ENCODE measurements around the gene LARGE2. TPM values are rescaled to one million over a fixed set of nuclear protein-coding genes. Genes with fewer than 3 reads are reported as not detected.

The LARGE2 gene
- total RNA-seq, 4 donors from 2014 or later, result not detected

- TF ChIP-seq, protein P1, sequence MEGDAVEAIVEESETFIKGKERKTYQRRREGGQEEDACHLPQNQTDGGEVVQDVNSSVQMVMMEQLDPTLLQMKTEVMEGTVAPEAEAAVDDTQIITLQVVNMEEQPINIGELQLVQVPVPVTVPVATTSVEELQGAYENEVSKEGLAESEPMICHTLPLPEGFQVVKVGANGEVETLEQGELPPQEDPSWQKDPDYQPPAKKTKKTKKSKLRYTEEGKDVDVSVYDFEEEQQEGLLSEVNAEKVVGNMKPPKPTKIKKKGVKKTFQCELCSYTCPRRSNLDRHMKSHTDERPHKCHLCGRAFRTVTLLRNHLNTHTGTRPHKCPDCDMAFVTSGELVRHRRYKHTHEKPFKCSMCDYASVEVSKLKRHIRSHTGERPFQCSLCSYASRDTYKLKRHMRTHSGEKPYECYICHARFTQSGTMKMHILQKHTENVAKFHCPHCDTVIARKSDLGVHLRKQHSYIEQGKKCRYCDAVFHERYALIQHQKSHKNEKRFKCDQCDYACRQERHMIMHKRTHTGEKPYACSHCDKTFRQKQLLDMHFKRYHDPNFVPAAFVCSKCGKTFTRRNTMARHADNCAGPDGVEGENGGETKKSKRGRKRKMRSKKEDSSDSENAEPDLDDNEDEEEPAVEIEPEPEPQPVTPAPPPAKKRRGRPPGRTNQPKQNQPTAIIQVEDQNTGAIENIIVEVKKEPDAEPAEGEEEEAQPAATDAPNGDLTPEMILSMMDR (IDR thresholded peaks at IDR 0.05 in 4 of 5, conservative IDR thresholded peaks at IDR 0.05 in 1 of 5), result no peak
- TF ChIP-seq POLR2A (IDR thresholded peaks at IDR 0.05), result no peak
- in situ Hi-C loops (cut with MboI; ENCODE audit: low sequenced_read_pairs in 4 of 4), result no loop called here
- Histone ChIP-seq H3K9me3 (no peaks in the 10 kb centered on the region), H3K4me1 (no peaks in the 10 kb centered on the region), H3K27me3 (no peaks in the 10 kb centered on the region), H3K36me3 (peaks cover 0 to 29% of the 10 kb centered on the region in 2 donors), H3K4me3 (no peak within 1 kb of the TSS), H3K27ac (no peak within 1 kb of the TSS)
- ATAC-seq (peak in 1 of 2 donors; percentile 15), DNase-seq (no peak)
- intact Hi-C loops (cut with DNase I; ENCODE audit: low total_unique reads), result no loop called here
Observed at GRCh38 chr11:45906965-45907611, 15.4 kb upstream of the LARGE2 start, which contains the start of gene FREY1. FREY1 (minus strand) TSS chr11:45907271; CDS start chr11:45907245, 26 bp downstream.

DNA sequence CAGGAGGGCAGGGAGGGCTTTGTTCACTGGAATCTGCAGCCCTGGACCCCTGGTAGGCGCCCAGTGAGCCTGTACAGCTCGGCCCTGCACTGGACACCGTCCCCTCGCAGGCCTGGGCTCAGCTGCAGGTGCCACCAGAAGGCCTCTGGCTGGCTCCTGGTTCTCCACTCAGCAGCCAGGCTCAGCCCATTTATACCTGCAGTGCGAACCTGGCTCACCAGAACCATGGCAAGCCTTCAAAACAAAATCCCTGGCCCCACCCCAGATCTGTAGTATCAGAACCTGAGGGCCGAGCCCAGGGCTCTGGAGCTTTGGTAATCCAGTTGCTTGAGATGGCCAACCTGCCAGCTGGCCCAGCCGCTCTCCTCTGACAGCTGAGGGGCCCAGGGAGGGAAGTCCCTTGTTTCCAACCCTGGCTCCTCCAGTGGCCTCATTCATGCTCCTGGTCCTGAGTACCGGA is 14.5 kb upstream of the LARGE2 start:
- in situ Hi-C loops (cut with MboI; ENCODE audit: low sequenced_read_pairs in 4 of 4), result no loop called here
- DNase-seq (no peak), ATAC-seq (no peak)
- Histone ChIP-seq H3K9me3 (no peaks in the 10 kb centered on the region), H3K4me1 (no peaks in the 10 kb centered on the region), H3K36me3 (peaks cover 0 to 37% of the 10 kb centered on the region in 2 donors), H3K27ac (no peak overlapping the region), H3K27me3 (no peaks in the 10 kb centered on the region), H3K4me3 (no peak overlapping the region)
- TF ChIP-seq, protein P1 (IDR thresholded peaks at IDR 0.05 in 4 of 5, conservative IDR thresholded peaks at IDR 0.05 in 1 of 5), result no peak
- no peak for TF ChIP-seq POLR2A (IDR thresholded peaks at IDR 0.05)
- intact Hi-C loops (cut with DNase I; ENCODE audit: low total_unique reads), result no loop called here

DNA sequence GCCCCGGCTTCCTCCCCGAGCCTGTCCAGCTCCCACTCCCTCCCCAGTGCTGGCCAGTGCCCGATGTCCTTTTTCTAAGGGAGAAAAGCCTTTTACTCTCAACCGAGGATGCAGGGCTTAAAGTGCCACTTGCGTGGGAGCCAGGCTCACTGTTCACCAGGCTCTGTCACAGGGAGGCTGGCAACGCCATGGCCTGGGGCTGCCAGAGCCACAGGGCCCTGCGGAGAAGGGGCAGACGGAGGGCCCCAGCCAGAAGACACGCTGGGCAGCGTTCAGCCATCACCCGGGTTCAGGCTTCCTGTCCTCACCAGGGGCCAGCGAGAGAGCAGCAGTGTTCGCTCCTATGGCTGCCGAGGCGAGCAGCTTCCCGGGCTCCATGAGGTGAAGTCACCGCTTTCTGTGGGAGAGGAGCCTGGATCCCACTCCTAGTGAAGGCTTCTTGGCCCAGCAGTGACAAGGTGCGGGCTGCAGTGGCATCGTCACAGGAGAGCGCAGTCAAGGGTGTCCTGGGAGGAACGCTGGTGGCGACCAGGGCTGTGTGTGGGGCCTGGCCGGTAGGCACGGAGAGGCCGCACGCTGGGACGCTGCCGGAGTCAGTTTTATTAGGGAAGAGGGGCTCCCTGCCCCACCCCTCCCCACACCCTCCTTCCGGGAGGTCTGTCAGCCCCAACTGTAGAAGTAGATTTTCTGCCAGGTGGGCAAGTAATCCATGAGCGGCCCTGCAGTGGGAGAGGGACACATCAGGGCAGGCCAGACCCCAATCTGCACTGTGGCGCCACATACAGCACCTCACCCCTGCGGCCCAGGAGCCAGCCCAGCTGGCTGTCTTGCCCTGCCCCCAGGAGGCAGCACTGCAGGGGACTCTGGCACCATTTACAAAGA is 12.6 kb upstream of the LARGE2 start:
- no peak for TF ChIP-seq POLR2A (IDR thresholded peaks at IDR 0.05)
- TF ChIP-seq, protein P1 (IDR thresholded peaks at IDR 0.05 in 4 of 5, conservative IDR thresholded peaks at IDR 0.05 in 1 of 5), result no peak
- Histone ChIP-seq H3K9me3 (no peaks in the 10 kb centered on the region), H3K4me3 (no peak overlapping the region), H3K27ac (no peak overlapping the region), H3K27me3 (no peaks in the 10 kb centered on the region), H3K36me3 (peaks cover 0 to 56% of the 10 kb centered on the region in 2 donors), H3K4me1 (no peaks in the 10 kb centered on the region)
- intact Hi-C loops (cut with DNase I; ENCODE audit: low total_unique reads), result no loop called here
- in situ Hi-C loops (cut with MboI; ENCODE audit: low sequenced_read_pairs in 4 of 4), result loop anchor here in 1 of 4 donors (10.0 kb wide), 1 partner anchor 65 kb away; the partner anchor contains the start of gene CRY2
- no peak for ATAC-seq
- DNase-seq, result no peak

GRCh38 chr11:45910623-45911022 is 11.8 kb upstream of the LARGE2 start:
- Histone ChIP-seq H3K27ac (no peak overlapping the region), H3K27me3 (no peaks in the 10 kb centered on the region), H3K36me3 (peaks cover 0 to 64% of the 10 kb centered on the region in 2 donors), H3K4me3 (no peak overlapping the region), H3K9me3 (no peaks in the 10 kb centered on the region), H3K4me1 (no peaks in the 10 kb centered on the region)
- intact Hi-C loops (cut with DNase I; ENCODE audit: low total_unique reads), result no loop called here
- DNase-seq (no peak), ATAC-seq (no peak)
- TF ChIP-seq POLR2A (IDR thresholded peaks at IDR 0.05), result no peak
- TF ChIP-seq, protein P1 (IDR thresholded peaks at IDR 0.05 in 4 of 5, conservative IDR thresholded peaks at IDR 0.05 in 1 of 5), result no peak
- in situ Hi-C loops (cut with MboI; ENCODE audit: low sequenced_read_pairs in 4 of 4), result loop anchor here in 1 of 4 donors (10.0 kb wide), 1 partner anchor 66 kb away; the partner anchor contains the start of gene CRY2

Data from gastrocnemius medialis (tissue), 4 donors.